ENCODE data around the gene SCRN2.

SCRN2 gene

DNA sequence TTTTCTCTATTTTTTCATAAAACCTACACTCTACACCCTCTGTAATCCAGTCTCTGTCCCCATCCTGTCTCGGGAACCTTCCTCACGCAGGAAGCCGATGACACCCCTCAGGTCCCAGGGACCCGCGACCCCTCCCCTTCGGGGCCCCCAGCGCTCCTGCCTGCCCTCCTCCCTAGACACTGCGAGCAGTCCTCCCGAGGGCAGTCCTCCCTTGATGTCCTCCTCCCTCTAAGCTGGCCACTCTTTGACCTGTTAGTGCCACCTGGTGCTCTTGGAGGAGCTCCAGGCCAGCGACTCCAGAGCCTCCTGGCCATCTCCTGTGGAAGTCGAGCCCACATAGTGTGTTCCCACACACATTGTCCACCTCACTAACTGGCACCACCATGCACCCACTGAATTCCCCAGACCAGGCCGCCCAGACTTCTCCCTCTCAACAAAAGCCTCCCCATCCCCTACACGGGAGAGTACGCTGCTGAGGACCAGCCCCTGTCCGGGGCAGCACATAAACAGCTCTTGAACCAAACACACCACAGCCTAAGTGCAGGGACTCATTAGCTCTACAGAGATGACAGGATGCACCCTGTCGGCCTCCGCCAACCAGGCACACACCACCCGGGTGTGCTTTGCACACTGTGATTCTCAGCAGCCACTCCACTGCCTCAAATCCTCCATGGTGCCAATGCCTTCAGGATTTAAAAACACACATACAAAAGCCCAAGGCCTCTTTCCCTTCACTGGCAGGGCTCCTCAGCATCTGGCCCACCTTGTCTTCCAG is 28.7 kb downstream of the SCRN2 start:
- ATAC-seq, result no peak

DNA sequence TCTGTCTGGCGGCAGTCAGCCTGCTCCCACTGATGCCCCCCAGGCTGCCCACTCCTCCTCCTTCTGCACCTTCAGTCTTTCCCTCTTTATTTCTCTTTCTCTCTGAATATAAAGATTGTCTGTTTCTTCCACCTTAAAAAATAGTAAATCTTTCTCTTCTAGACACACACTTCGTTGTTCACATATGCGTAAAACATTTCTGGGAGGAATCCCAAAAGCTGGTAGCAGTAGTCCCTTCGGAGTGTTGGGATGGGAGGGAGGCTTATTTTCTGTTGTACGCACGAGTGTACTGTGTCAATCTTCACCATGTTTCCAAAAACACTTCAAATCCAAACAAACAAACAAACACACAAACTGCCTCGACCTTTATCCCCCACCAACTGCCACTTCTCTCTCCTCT is 29.4 kb downstream of the SCRN2 start:
- no peak for ATAC-seq
- TF ChIP-seq ESRRG (CRISPR knock-in tag; IDR thresholded peaks at IDR 0.05), result no peak
- no peak for TF ChIP-seq CSDC2 (CRISPR knock-in tag; IDR thresholded peaks at IDR 0.05)
- no peak for TF ChIP-seq ZFP30 (CRISPR knock-in tag; IDR thresholded peaks at IDR 0.05)
- no peak for TF ChIP-seq ARNTL (CRISPR knock-in tag; IDR thresholded peaks at IDR 0.05; ENCODE audit: borderline replicate concordance, low read depth)
- TF ChIP-seq, protein P1, sequence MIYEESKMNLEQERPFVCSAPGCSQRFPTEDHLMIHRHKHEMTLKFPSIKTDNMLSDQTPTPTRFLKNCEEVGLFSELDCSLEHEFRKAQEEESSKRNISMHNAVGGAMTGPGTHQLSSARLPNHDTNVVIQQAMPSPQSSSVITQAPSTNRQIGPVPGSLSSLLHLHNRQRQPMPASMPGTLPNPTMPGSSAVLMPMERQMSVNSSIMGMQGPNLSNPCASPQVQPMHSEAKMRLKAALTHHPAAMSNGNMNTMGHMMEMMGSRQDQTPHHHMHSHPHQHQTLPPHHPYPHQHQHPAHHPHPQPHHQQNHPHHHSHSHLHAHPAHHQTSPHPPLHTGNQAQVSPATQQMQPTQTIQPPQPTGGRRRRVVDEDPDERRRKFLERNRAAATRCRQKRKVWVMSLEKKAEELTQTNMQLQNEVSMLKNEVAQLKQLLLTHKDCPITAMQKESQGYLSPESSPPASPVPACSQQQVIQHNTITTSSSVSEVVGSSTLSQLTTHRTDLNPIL (CRISPR knock-in tag; IDR thresholded peaks at IDR 0.05; ENCODE audit: low read depth), result no peak
- no peak for TF ChIP-seq TOX (CRISPR knock-in tag; IDR thresholded peaks at IDR 0.05; ENCODE audit: borderline replicate concordance)
- TF ChIP-seq, protein P2, sequence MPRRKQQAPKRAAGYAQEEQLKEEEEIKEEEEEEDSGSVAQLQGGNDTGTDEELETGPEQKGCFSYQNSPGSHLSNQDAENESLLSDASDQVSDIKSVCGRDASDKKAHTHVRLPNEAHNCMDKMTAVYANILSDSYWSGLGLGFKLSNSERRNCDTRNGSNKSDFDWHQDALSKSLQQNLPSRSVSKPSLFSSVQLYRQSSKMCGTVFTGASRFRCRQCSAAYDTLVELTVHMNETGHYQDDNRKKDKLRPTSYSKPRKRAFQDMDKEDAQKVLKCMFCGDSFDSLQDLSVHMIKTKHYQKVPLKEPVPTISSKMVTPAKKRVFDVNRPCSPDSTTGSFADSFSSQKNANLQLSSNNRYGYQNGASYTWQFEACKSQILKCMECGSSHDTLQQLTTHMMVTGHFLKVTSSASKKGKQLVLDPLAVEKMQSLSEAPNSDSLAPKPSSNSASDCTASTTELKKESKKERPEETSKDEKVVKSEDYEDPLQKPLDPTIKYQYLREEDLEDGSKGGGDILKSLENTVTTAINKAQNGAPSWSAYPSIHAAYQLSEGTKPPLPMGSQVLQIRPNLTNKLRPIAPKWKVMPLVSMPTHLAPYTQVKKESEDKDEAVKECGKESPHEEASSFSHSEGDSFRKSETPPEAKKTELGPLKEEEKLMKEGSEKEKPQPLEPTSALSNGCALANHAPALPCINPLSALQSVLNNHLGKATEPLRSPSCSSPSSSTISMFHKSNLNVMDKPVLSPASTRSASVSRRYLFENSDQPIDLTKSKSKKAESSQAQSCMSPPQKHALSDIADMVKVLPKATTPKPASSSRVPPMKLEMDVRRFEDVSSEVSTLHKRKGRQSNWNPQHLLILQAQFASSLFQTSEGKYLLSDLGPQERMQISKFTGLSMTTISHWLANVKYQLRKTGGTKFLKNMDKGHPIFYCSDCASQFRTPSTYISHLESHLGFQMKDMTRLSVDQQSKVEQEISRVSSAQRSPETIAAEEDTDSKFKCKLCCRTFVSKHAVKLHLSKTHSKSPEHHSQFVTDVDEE (CRISPR knock-in tag; IDR thresholded peaks at IDR 0.05), result no peak
- no peak for TF ChIP-seq RARB (CRISPR knock-in tag; IDR thresholded peaks at IDR 0.05)
- no peak for TF ChIP-seq ZC3H10 (CRISPR knock-in tag; IDR thresholded peaks at IDR 0.05)
- TF ChIP-seq OSR1 (CRISPR knock-in tag; IDR thresholded peaks at IDR 0.05), result no peak
- TF ChIP-seq ISL1 (CRISPR knock-in tag; IDR thresholded peaks at IDR 0.05), result no peak
- TF ChIP-seq POU6F1 (CRISPR knock-in tag; IDR thresholded peaks at IDR 0.05; ENCODE audit: borderline replicate concordance, low read depth), result no peak
- TF ChIP-seq PATZ1 (CRISPR knock-in tag; IDR thresholded peaks at IDR 0.05; ENCODE audit: borderline replicate concordance), result no peak
- no peak for TF ChIP-seq BACH2 (CRISPR knock-in tag; IDR thresholded peaks at IDR 0.05; ENCODE audit: borderline replicate concordance)
- TF ChIP-seq PPARA (CRISPR knock-in tag; IDR thresholded peaks at IDR 0.05; ENCODE audit: borderline replicate concordance), result no peak
- TF ChIP-seq SNAI2 (CRISPR knock-in tag; IDR thresholded peaks at IDR 0.05), result no peak
- no peak for TF ChIP-seq GLIS3 (CRISPR knock-in tag; IDR thresholded peaks at IDR 0.05)
- no peak for TF ChIP-seq ZNF565 (CRISPR knock-in tag; conservative IDR thresholded peaks at IDR 0.05; ENCODE audit: low read depth)
- TF ChIP-seq ZNF8 (CRISPR knock-in tag; IDR thresholded peaks at IDR 0.05), result no peak

More for the DNA sequence above, 28.7 kb downstream of the SCRN2 start:
- TF ChIP-seq ARNTL (CRISPR knock-in tag; IDR thresholded peaks at IDR 0.05; ENCODE audit: borderline replicate concordance, low read depth), result no peak
- no peak for TF ChIP-seq ZFP3 (CRISPR knock-in tag; IDR thresholded peaks at IDR 0.05)
- TF ChIP-seq PPARA (CRISPR knock-in tag; IDR thresholded peaks at IDR 0.05; ENCODE audit: borderline replicate concordance), result no peak
- TF ChIP-seq TCF4 (CRISPR knock-in tag; IDR thresholded peaks at IDR 0.05; ENCODE audit: borderline replicate concordance), result no peak
- TF ChIP-seq, protein P1 (CRISPR knock-in tag; IDR thresholded peaks at IDR 0.05; ENCODE audit: low read depth), result no peak
- TF ChIP-seq ZFP30 (CRISPR knock-in tag; IDR thresholded peaks at IDR 0.05), result no peak
- TF ChIP-seq PATZ1 (CRISPR knock-in tag; IDR thresholded peaks at IDR 0.05; ENCODE audit: borderline replicate concordance), result no peak
- no peak for TF ChIP-seq TOX (CRISPR knock-in tag; IDR thresholded peaks at IDR 0.05; ENCODE audit: borderline replicate concordance)

All from SK-N-SH treated with all-trans-retinoic acid at 6 μM for 48 hours (cell line).